CD8-positive, alpha-beta memory T cell (primary cell): Measurements from ENCODE around the gene CTNNA3. TPM values are rescaled to one million over a fixed set of nuclear protein-coding genes. Genes with fewer than 3 reads are reported as not detected.

Experiments used
- CTCF ChIA-PET: fragments of 350-600 bp; sonication (Branson Sonifier 250); formaldehyde crosslinking; loops from one replicate; lab custom pipeline; 2021; ENCODE audit warnings: antibody characterized with exemption; lab: Charles Lee
- POLR2A ChIA-PET: fragments of 350-600 bp; sonication (Branson Sonifier 250); formaldehyde crosslinking; loops from one replicate; lab custom pipeline; 2021; ENCODE audit warnings: antibody characterized with exemption; lab: Charles Lee
- DNase-seq, 5 donors: peaks; one replicate each; pipeline versions ENCODE4 v3.0.0 to v3.0.0-alpha.2; 2020 to 2022; ENCODE audit warnings: mixed read lengths in 1 of 5
- H3K27ac ChIP-seq: one replicate; pipeline ENCODE4 v1.7.0; 2013; ENCODE audit warnings: low read depth, mild to moderate bottlenecking, low read length, moderate library complexity
- H3K27me3 ChIP-seq: 2 replicates; pipeline ENCODE4 v1.7.0; 2013; ENCODE audit warnings: low read length, mild to moderate bottlenecking; ENCODE audit not compliant: insufficient read depth, poor library complexity, severe bottlenecking
- H3K36me3 ChIP-seq: 2 replicates; pipeline ENCODE4 v1.7.0; 2013; ENCODE audit warnings: mild to moderate bottlenecking, low read length, moderate library complexity; ENCODE audit not compliant: insufficient read depth
- H3K4me1 ChIP-seq: 2 replicates; pipeline ENCODE4 v1.7.0; 2013; ENCODE audit warnings: mild to moderate bottlenecking, low read length, moderate library complexity; ENCODE audit not compliant: insufficient read depth
- H3K4me3 ChIP-seq: 2 replicates; pipeline ENCODE4 v1.7.0; 2013; ENCODE audit warnings: mild to moderate bottlenecking, low read length
- H3K9me3 ChIP-seq: 2 replicates; pipeline ENCODE4 v1.7.0; 2013; ENCODE audit warnings: mild to moderate bottlenecking, low read length
- H3K27ac Mint-ChIP-seq, 8 donors: one replicate each; pipeline ENCODE4 v1.8.0; 2020 to 2021; ENCODE audit warnings: mixed read lengths in 8 of 8, mild to moderate bottlenecking in 6 of 8, inconsistent platforms in 3 of 8, moderate library complexity in 3 of 8
- H3K27me3 Mint-ChIP-seq, 2 donors: one replicate each; pipeline ENCODE4 v1.8.0; 2020 to 2021; ENCODE audit warnings: mixed read lengths in 2 of 2, mild to moderate bottlenecking in 1 of 2, moderate library complexity in 1 of 2
- H3K36me3 Mint-ChIP-seq, 3 donors: one replicate each; pipeline ENCODE4 v1.8.0; 2020 to 2021; ENCODE audit warnings: mixed read lengths in 3 of 3, inconsistent platforms in 1 of 3, mild to moderate bottlenecking in 1 of 3
- H3K4me1 Mint-ChIP-seq, 3 donors: one replicate each; pipeline ENCODE4 v1.8.0; 2020 to 2021; ENCODE audit warnings: mixed read lengths in 3 of 3, inconsistent platforms in 1 of 3, mild to moderate bottlenecking in 1 of 3
- H3K4me3 Mint-ChIP-seq, 7 donors: one replicate each; pipeline ENCODE4 v1.8.0; 2020 to 2021; ENCODE audit warnings: mixed read lengths in 7 of 7, mild to moderate bottlenecking in 6 of 7, moderate library complexity in 4 of 7, inconsistent platforms in 2 of 7
- H3K9me3 Mint-ChIP-seq, 5 donors: one replicate each; pipeline ENCODE4 v1.8.0; 2020 to 2022; ENCODE audit warnings: mixed read lengths in 5 of 5, mild to moderate bottlenecking in 3 of 5, moderate library complexity in 2 of 5, inconsistent platforms in 1 of 5
- polyA plus RNA-seq: library from polyadenylated mRNA; unstranded; fragments of 300-500 nt; fragmentation: Illumina TruSeq; gene quantifications from one replicate; pipeline ENCODE4 v1.2.3, GENCODE V29; 2021
- total RNA-seq, 2 experiments: library from RNA; stranded (reverse); gene quantifications; one replicate each; pipeline ENCODE4 v1.2.3, GENCODE V29; 2021

The CTNNA3 gene
- total and polyA plus RNA-seq, 3 experiments from 2014 or later: 0.92 TPM; not detected in 2

DNA sequence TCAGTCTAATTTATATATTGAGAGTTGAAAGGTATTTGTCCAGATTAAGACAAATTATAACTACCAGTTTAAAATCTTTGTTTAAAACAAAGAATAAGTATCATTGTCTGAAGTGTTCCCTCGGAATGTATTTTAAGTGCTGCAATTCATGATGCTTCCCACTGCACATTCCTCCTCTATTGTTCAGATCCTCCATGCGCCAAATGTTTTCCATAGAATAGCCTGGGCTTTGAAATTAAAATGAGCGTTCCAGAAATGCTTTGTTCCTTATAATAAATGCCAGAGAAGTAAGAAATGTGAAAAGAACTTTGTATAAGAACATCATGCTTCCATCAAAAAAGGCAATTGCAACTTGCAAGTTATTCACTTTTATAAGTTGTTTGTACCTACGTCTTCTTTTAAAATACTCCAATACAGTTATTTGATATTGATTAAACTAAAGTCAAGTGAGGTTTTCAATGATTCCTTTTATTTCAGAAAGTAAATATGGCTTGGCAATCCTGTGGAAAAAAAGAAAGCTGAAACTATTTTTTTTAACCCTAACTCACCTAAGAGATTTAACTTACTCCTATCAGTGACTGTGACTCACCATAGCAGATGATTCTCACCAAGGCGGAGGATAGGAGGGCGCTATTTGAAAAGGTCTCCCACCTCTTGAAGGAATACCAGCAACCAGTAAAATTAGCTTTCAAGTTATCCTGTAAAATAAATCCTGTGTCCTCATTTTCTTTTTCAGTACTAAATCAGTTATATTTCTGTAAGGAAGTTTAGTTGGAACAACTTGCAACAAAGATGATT, 85.8 kb downstream of the CTNNA3 start:
- H3K9me3 Mint-ChIP-seq: no peaks in the 10 kb centered on the region
- Histone ChIP-seq H3K9me3 (no peaks in the 10 kb centered on the region), H3K4me1 (peaks cover 26% of the 10 kb centered on the region), H3K27ac (no peak overlapping the region), H3K4me3 (no peak overlapping the region), H3K27me3 (no peaks in the 10 kb centered on the region), H3K36me3 (no peaks in the 10 kb centered on the region)
- H3K4me1 Mint-ChIP-seq: peaks cover 21 to 26% (median 25%) of the 10 kb centered on the region in 3 donors
- no peak for DNase-seq
- H3K27me3 Mint-ChIP-seq: peaks cover 0 to 2% of the 10 kb centered on the region in 2 donors
- no peak overlapping the region for H3K27ac Mint-ChIP-seq
- H3K4me3 Mint-ChIP-seq: no peak overlapping the region
- H3K36me3 Mint-ChIP-seq: no peaks in the 10 kb centered on the region
- ChIA-PET CTCF (interaction anchor here (2.1 kb wide), 1 partner anchor 178 kb away, joined by 4 read pairs; no protein-coding TSS in a partner anchor), POLR2A (no interaction called here)

DNA sequence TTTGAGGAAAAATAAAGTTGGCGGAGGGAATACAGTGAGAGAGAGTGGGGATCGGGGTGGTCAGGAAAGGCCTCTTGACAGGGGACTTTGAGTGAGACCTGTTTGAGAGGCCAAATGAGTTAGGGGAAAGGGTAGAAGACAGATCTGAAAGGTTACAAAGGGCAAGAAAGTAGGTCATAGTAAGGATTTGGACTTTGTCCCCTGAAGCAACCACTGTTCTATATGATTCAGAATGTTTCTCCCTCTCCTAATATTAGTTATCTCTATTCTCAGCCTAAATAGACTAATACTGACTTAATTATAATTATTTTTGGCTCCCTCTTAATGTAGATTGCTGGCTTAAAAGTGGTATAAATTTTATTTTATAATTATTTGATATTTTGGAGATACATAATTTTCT, 88.0 kb downstream of the CTNNA3 start:
- H3K27ac ChIP-seq: no peak overlapping the region
- H3K4me3 ChIP-seq: no peak overlapping the region
- H3K4me1 ChIP-seq: peaks cover 15% of the 10 kb centered on the region
- H3K9me3 ChIP-seq: no peaks in the 10 kb centered on the region
- H3K27me3 ChIP-seq: no peaks in the 10 kb centered on the region
- Mint-ChIP-seq H3K4me1 (peaks cover 12 to 14% (median 13%) of the 10 kb centered on the region in 3 donors), H3K9me3 (no peaks in the 10 kb centered on the region), H3K27me3 (peaks cover 0 to 10% of the 10 kb centered on the region in 2 donors), H3K27ac (peak overlapping the region in 1 of 8 donors; percentile 18), H3K36me3 (no peaks in the 10 kb centered on the region), H3K4me3 (no peak overlapping the region)
- ChIA-PET CTCF (interaction anchor here (2.1 kb wide), 1 partner anchor 180 kb away, joined by 4 read pairs; no protein-coding TSS in a partner anchor), POLR2A (no interaction called here)
- H3K36me3 ChIP-seq: no peaks in the 10 kb centered on the region
- DNase-seq: no peak

DNA sequence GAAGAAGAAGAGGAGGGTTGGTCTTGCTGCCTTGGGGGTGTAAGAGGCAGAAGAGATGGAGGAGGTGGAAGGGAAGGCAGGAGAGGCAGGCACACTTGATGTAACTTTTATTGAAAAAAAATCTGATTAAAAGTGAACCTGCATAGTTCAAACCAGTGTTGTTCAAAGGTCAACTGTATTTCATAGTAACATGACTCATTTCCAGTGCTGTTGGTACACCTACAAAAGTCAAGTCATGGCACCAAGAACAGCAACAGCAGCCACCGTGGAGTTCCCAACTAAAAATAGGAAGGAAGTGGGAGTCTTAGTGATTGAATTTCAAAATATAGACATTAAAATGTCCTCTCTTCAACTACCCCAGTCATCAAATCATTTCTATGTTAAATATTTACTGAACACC, 88.5 kb downstream of the CTNNA3 start:
- Histone ChIP-seq H3K4me3 (no peak overlapping the region), H3K27ac (no peak overlapping the region), H3K4me1 (peaks cover 11% of the 10 kb centered on the region), H3K9me3 (no peaks in the 10 kb centered on the region), H3K27me3 (no peaks in the 10 kb centered on the region), H3K36me3 (no peaks in the 10 kb centered on the region)
- Mint-ChIP-seq H3K9me3 (no peaks in the 10 kb centered on the region), H3K27ac (no peak overlapping the region), H3K27me3 (peaks cover 0 to 12% of the 10 kb centered on the region in 2 donors), H3K4me3 (no peak overlapping the region), H3K4me1 (peaks cover 7 to 9% (median 8%) of the 10 kb centered on the region in 3 donors), H3K36me3 (no peaks in the 10 kb centered on the region)
- ChIA-PET POLR2A (no interaction called here), CTCF (no interaction called here)
- DNase-seq: no peak

DNA sequence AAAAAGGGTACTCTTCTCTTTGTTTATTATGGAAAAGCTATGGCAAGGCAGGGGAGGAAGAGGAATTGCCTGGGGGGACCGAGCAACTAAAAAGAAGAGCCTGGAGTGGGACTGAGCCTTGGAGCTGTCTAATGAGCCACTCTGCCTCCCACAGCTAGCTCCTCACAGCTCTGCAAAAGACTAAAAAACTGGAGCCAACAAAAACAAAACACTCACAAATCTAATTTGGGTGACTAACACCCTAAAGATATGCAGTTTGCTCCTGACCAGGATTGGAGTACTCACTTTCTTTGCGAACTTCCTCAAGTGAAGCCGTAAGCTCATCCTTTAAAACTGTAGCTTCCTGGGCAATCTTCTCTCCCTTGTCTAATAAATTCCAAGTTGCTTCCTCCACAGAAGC, 89.4 kb downstream of the CTNNA3 start:
- no peak overlapping the region for H3K27ac ChIP-seq
- no peaks in the 10 kb centered on the region for H3K9me3 ChIP-seq
- Mint-ChIP-seq H3K36me3 (no peaks in the 10 kb centered on the region), H3K4me3 (no peak overlapping the region), H3K27me3 (peaks cover 0 to 15% of the 10 kb centered on the region in 2 donors), H3K4me1 (peaks cover 0 to under 1% (median 0%) of the 10 kb centered on the region in 3 donors), H3K9me3 (no peaks in the 10 kb centered on the region), H3K27ac (no peak overlapping the region)
- H3K27me3 ChIP-seq: no peaks in the 10 kb centered on the region
- no peak overlapping the region for H3K4me3 ChIP-seq
- ChIA-PET POLR2A (no interaction called here), CTCF (no interaction called here)
- no peak for DNase-seq
- peaks cover 2% of the 10 kb centered on the region for H3K4me1 ChIP-seq
- H3K36me3 ChIP-seq: no peaks in the 10 kb centered on the region

DNA sequence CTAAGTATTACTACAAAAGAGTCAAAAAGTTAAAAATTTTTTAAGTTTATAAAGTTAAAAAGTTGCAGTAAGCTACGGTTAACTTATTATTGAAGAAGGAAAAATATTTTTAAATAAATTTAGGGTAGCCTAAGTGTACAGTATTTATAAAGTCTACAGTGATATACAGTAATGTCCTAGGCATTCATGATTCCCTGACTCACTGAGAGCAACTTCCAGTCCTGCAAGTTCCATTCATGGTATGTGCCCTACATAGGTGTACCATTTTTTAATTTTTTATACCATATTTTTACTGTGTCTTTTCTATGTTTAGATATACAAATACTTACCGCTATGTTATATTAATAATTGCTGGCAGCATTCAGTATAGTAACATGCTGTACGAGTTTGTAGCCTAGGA, 92.3 kb downstream of the CTNNA3 start:
- H3K27ac ChIP-seq: no peak overlapping the region
- H3K27me3 Mint-ChIP-seq: peaks cover 0 to 22% of the 10 kb centered on the region in 2 donors
- no peak overlapping the region for H3K4me3 ChIP-seq
- CTCF ChIA-PET: no interaction called here
- no peaks in the 10 kb centered on the region for H3K4me1 Mint-ChIP-seq
- no peaks in the 10 kb centered on the region for H3K9me3 ChIP-seq
- no peaks in the 10 kb centered on the region for H3K27me3 ChIP-seq
- no peaks in the 10 kb centered on the region for H3K36me3 Mint-ChIP-seq
- POLR2A ChIA-PET: no interaction called here
- no peaks in the 10 kb centered on the region for H3K9me3 Mint-ChIP-seq
- no peaks in the 10 kb centered on the region for H3K36me3 ChIP-seq
- no peak for DNase-seq
- no peak overlapping the region for H3K27ac Mint-ChIP-seq
- H3K4me3 Mint-ChIP-seq: no peak overlapping the region
- no peaks in the 10 kb centered on the region for H3K4me1 ChIP-seq

DNA sequence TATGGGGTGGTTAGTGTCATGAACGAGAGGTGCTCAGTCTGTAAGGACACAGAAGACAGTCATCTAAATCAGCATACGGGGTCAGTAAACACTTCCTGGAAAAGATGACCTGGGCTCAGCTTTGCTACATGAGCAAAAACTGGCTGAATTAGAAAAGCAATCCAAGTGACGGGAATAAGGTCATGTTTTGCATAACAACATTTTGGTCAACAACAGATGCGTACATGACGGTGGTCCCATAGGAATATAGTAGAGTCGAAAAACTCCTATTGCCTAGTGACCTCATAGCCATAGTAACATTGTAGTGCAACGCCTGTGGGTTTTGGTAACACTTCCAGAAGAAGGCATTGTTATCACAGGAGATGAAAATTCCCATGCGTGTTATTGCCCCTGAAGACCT, 92.9 kb downstream of the CTNNA3 start:
- H3K4me3 ChIP-seq: no peak overlapping the region
- Mint-ChIP-seq H3K4me3 (no peak overlapping the region), H3K27me3 (peaks cover 5 to 28% of the 10 kb centered on the region in 2 donors), H3K36me3 (no peaks in the 10 kb centered on the region), H3K27ac (no peak overlapping the region), H3K4me1 (no peaks in the 10 kb centered on the region), H3K9me3 (no peaks in the 10 kb centered on the region)
- peaks cover 2% of the 10 kb centered on the region for H3K27me3 ChIP-seq
- ChIA-PET POLR2A (no interaction called here), CTCF (no interaction called here)
- no peak for DNase-seq
- H3K36me3 ChIP-seq: no peaks in the 10 kb centered on the region
- H3K9me3 ChIP-seq: no peaks in the 10 kb centered on the region
- H3K27ac ChIP-seq: no peak overlapping the region
- no peaks in the 10 kb centered on the region for H3K4me1 ChIP-seq

DNA sequence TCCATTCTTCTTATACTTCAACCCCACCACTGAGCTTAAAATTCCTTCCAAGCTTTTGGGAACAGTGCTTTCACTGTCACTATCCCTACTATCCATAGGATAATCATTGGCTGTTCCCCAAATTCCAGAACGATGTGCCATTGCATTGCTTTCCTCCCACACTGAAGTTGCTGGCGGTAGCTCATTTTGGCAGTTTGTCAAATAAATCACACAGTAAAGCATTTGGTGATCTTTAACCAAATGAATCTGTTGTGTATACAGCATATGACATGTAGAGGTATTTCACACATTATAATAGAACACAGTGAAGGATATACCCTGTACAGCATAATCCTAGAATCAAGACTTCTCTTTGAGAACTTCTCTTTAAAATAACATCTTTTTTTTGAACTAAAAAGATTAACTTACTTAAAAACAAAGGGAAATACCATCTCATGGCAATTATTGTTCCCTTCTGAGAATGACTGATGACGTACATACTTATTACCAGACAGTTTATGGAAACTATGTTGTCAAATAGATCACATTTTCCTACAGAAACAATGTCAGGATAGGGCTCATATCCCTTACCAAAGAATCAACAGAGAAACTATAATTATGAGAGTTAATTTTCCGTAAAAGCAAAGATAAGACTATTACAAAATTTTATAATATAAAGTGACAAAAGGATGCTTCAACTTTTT, 93.6 kb downstream of the CTNNA3 start:
- H3K36me3 ChIP-seq: no peaks in the 10 kb centered on the region
- H3K9me3 Mint-ChIP-seq: no peaks in the 10 kb centered on the region
- ChIA-PET POLR2A (no interaction called here), CTCF (no interaction called here)
- H3K27ac Mint-ChIP-seq: no peak overlapping the region
- peaks cover 8 to 33% of the 10 kb centered on the region in 2 donors for H3K27me3 Mint-ChIP-seq
- H3K27ac ChIP-seq: no peak overlapping the region
- H3K4me3 ChIP-seq: no peak overlapping the region
- no peak overlapping the region for H3K4me3 Mint-ChIP-seq
- no peaks in the 10 kb centered on the region for H3K9me3 ChIP-seq
- no peaks in the 10 kb centered on the region for H3K4me1 ChIP-seq
- H3K27me3 ChIP-seq: peaks cover 5% of the 10 kb centered on the region
- DNase-seq: no peak
- H3K4me1 Mint-ChIP-seq: no peaks in the 10 kb centered on the region
- H3K36me3 Mint-ChIP-seq: no peaks in the 10 kb centered on the region

DNA sequence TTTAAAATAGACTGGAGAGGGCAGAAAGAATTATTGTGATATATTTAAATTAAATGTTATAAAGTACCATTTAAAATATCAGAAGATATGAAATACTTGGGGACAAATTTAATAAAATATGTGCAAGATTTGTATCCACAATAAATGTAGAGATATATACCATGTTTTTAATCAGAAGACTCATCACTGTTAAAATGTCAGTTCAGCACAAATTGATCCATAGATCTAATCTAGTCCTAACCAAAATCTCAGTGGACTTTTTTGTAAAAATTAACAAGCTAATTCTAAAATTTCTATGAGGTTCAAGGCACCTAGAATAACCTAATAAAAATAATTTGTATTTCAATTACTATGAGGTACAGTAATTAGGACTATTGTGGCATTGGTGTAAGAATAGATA, 96.4 kb downstream of the CTNNA3 start:
- POLR2A ChIA-PET: no interaction called here
- H3K4me1 Mint-ChIP-seq: no peaks in the 10 kb centered on the region
- H3K4me3 Mint-ChIP-seq: no peak overlapping the region
- H3K27me3 ChIP-seq: peaks cover 5% of the 10 kb centered on the region
- no peak overlapping the region for H3K4me3 ChIP-seq
- no peak overlapping the region for H3K27ac Mint-ChIP-seq
- H3K36me3 ChIP-seq: no peaks in the 10 kb centered on the region
- H3K27ac ChIP-seq: no peak overlapping the region
- H3K9me3 Mint-ChIP-seq: peaks cover 0 to 11% (median 0%) of the 10 kb centered on the region in 5 donors
- DNase-seq: no peak
- H3K27me3 Mint-ChIP-seq: peaks cover 10 to 35% of the 10 kb centered on the region in 2 donors
- H3K9me3 ChIP-seq: no peaks in the 10 kb centered on the region
- no peaks in the 10 kb centered on the region for H3K4me1 ChIP-seq
- peaks cover 0 to 9% (median 0%) of the 10 kb centered on the region in 3 donors for H3K36me3 Mint-ChIP-seq
- CTCF ChIA-PET: no interaction called here
